ENCODE measurements around the gene ATP2C1.
"Not testable (repeated sequence)": the region's sequence is repeated elsewhere in the genome, so short reads cannot be mapped to it uniquely, and the experiment has no call there.

Gene ATP2C1

GRCh38 chr3:130893376-130894129 lies at the start of gene ATP2C1:
ATP2C1 (plus strand) TSS chr3:130894084; CDS start chr3:130894770, 686 bp downstream.
- DNase-seq (ENCODE audit: low read depth in 2 of 2), result peak; percentile 85 to 86

GRCh38 chr3:130844462-130844861 lies 49.4 kb upstream of the ATP2C1 start:
- no peak for DNase-seq (ENCODE audit: low read depth in 2 of 2)

GRCh38 chr3:130846181-130846580 lies 47.7 kb upstream of the ATP2C1 start:
- DNase-seq (ENCODE audit: low read depth in 2 of 2), result no peak

GRCh38 chr3:130849091-130849552 lies 44.8 kb upstream of the ATP2C1 start:
- no peak for DNase-seq (ENCODE audit: low read depth in 2 of 2)

- peak; percentile 19 to 30 for DNase-seq (ENCODE audit: low read depth in 2 of 2)
Observed at GRCh38 chr3:130850044-130850797, 43.7 kb upstream of the ATP2C1 start.

GRCh38 chr3:130850843-130851242 lies 43.0 kb upstream of the ATP2C1 start:
- no peak for DNase-seq (ENCODE audit: low read depth in 2 of 2)

- no peak for DNase-seq (ENCODE audit: low read depth in 2 of 2)
Observed at GRCh38 chr3:130851277-130851676, 42.6 kb upstream of the ATP2C1 start.

- DNase-seq (ENCODE audit: low read depth in 2 of 2), result no peak
Observed at GRCh38 chr3:130853581-130853980, 40.3 kb upstream of the ATP2C1 start.

- DNase-seq (ENCODE audit: low read depth in 2 of 2), result no peak
Observed at GRCh38 chr3:130854208-130854864, 39.5 kb upstream of the ATP2C1 start.

GRCh38 chr3:130857336-130858026 lies 36.4 kb upstream of the ATP2C1 start:
- DNase-seq (ENCODE audit: low read depth in 2 of 2), result no peak

- not testable (repeated sequence) for DNase-seq (ENCODE audit: low read depth in 2 of 2)
Observed at GRCh38 chr3:130862130-130862529, 31.8 kb upstream of the ATP2C1 start.

- DNase-seq (ENCODE audit: low read depth in 2 of 2), result no peak
Observed at GRCh38 chr3:130865489-130865888, 28.4 kb upstream of the ATP2C1 start.

GRCh38 chr3:130866327-130866726 lies 27.6 kb upstream of the ATP2C1 start:
- no peak for DNase-seq (ENCODE audit: low read depth in 2 of 2)

- no peak for DNase-seq (ENCODE audit: low read depth in 2 of 2)
Observed at GRCh38 chr3:130870423-130870822, 23.5 kb upstream of the ATP2C1 start.

- DNase-seq (ENCODE audit: low read depth in 2 of 2), result no peak
Observed at GRCh38 chr3:130876594-130876993, 17.3 kb upstream of the ATP2C1 start.

GRCh38 chr3:130878464-130878863 lies 15.4 kb upstream of the ATP2C1 start:
- DNase-seq (ENCODE audit: low read depth in 2 of 2), result no peak

- no peak for DNase-seq (ENCODE audit: low read depth in 2 of 2)
Observed at GRCh38 chr3:130889416-130889946, 4.4 kb upstream of the ATP2C1 start.

GRCh38 chr3:130892759-130893375 lies 1.0 kb upstream of the ATP2C1 start:
- peak; percentile 39 to 56 for DNase-seq (ENCODE audit: low read depth in 2 of 2)

- DNase-seq (ENCODE audit: low read depth in 2 of 2), result peak in 1 of 2 donors; percentile 23
Observed at GRCh38 chr3:130894130-130894985, 474 bp downstream of the ATP2C1 start.

- no peak for DNase-seq (ENCODE audit: low read depth in 2 of 2)
Observed at GRCh38 chr3:130894986-130895280, 1.0 kb downstream of the ATP2C1 start.

All from stimulated activated CD8-positive, alpha-beta memory T cell treated with anti-CD3 and anti-CD28 coated beads, Interleukin-7, amount 100 ng/mL, for 4 hours (primary cell).